Endothelial cell of umbilical vein (primary cell): ENCODE measurements around the gene AP2A2. TPM values are rescaled to one million over a fixed set of nuclear protein-coding genes. Genes with fewer than 3 reads are reported as not detected.

Experiments
- BruUV-seq: library from RNA; stranded (reverse); fragments of 400-500 nt; replicated peaks from 2 replicates; lab custom pipeline; 2021; lab: Mats Ljungman, UMichigan
- CTCF ChIA-PET: fragments of 300-600, 350-600 bp; sonication (Branson Sonifier 250); formaldehyde crosslinking; loops from one replicate; lab custom pipeline; 2021; ENCODE audit warnings: antibody characterized with exemption, inconsistent platforms; lab: Charles Lee
- POLR2A ChIA-PET: fragments of 300-600, 350-600 bp; sonication (Branson Sonifier 250); formaldehyde crosslinking; loops from one replicate; lab custom pipeline; 2021; ENCODE audit warnings: antibody characterized with exemption, inconsistent platforms; lab: Charles Lee
- DNase-seq: peaks from one replicate; pipeline ENCODE4 v3.0.0-alpha.2; 2011; ENCODE audit warnings: low read depth, low spot score
- FAIRE-seq: peaks from 2 replicates; lab custom pipeline; 2011; peaks lifted over from hg19 to GRCh38; lab: Jason Lieb, UNC
- H2AFZ ChIP-seq: 2 replicates; pipeline ENCODE4 v1.6.0; 2012; ENCODE audit warnings: low read depth, low read length, control low read depth, inconsistent platforms
- H3K27ac ChIP-seq: 2 replicates; pipeline ENCODE4 v1.5.1; 2011; ENCODE audit warnings: low read depth, mild to moderate bottlenecking, control low read depth, low read length, moderate library complexity; ENCODE audit not compliant: insufficient read depth
- H3K27me3 ChIP-seq, 2 experiments: 2 replicates each; pipeline versions ENCODE4 v1.6.0 to v1.6.1; 2011; ENCODE audit warnings: low read length in 2 of 2, mixed read lengths in 1 of 2; ENCODE audit not compliant: control insufficient read depth in 2 of 2, insufficient read depth in 2 of 2
- H3K36me3 ChIP-seq, 2 experiments: 2 replicates in 1 of 2; 3 replicates in 1 of 2; pipeline ENCODE4 v1.5.1; 2011; ENCODE audit warnings: low read length in 2 of 2, mild to moderate bottlenecking in 1 of 2, moderate library complexity in 1 of 2; ENCODE audit not compliant: control insufficient read depth in 2 of 2, insufficient read depth in 2 of 2; ENCODE audit errors: extremely low read depth in 1 of 2
- H3K4me1 ChIP-seq: 3 replicates; pipeline ENCODE4 v1.5.1; 2011; ENCODE audit warnings: mild to moderate bottlenecking, low read length; ENCODE audit not compliant: control insufficient read depth, insufficient read depth; ENCODE audit errors: extremely low read depth
- H3K4me2 ChIP-seq: 2 replicates; pipeline ENCODE4 v1.6.1; 2011; ENCODE audit warnings: low read length, control low read depth, mixed read lengths; ENCODE audit not compliant: insufficient read depth
- H3K4me3 ChIP-seq, 3 experiments: fragments of 200-600 bp in 1 of 3; sonication (generic), shearing (Covaris generic) in 1 of 3; replicated peaks in 1 of 3; 2 replicates each; pipeline ENCODE4 v1.5.1; 2011 to 2016; ENCODE audit warnings: control low read depth in 3 of 3, low read length in 3 of 3, mild to moderate bottlenecking in 2 of 3, inconsistent platforms in 1 of 3, low read depth in 1 of 3, moderate library complexity in 1 of 3; ENCODE audit not compliant: insufficient read depth in 1 of 3
- H3K79me2 ChIP-seq: 2 replicates; pipeline ENCODE4 v1.6.0; 2012; ENCODE audit warnings: low read length, inconsistent platforms; ENCODE audit not compliant: control insufficient read depth, insufficient read depth
- H3K9ac ChIP-seq: replicated peaks from 2 replicates; pipeline ENCODE3; 2011; ENCODE audit warnings: low read length, control low read depth; ENCODE audit not compliant: insufficient read depth; ENCODE audit errors: extremely low read depth
- H3K9me1 ChIP-seq: replicated peaks from 3 replicates; pipeline ENCODE4 v1.6.0; 2011; ENCODE audit warnings: mild to moderate bottlenecking, low read length; ENCODE audit not compliant: control insufficient read depth, insufficient read depth; ENCODE audit errors: extremely low read depth
- H3K9me3 ChIP-seq: replicated peaks from 2 replicates; pipeline ENCODE4 v1.5.1; 2012; ENCODE audit warnings: low read length, inconsistent platforms; ENCODE audit not compliant: control insufficient read depth, insufficient read depth
- H4K20me1 ChIP-seq: replicated peaks from 2 replicates; pipeline ENCODE3; 2011; ENCODE audit warnings: mild to moderate bottlenecking, low read length; ENCODE audit not compliant: control insufficient read depth, insufficient read depth; ENCODE audit errors: extremely low read depth
- EZH2 ChIP-seq: IDR thresholded peaks from 2 replicates; pipeline ENCODE4 v1.6.1; 2012; ENCODE audit warnings: borderline replicate concordance, low read depth, mild to moderate bottlenecking, moderate library complexity, low read length, inconsistent platforms; ENCODE audit not compliant: severe bottlenecking
- FOS ChIP-seq: IDR thresholded peaks from 2 replicates; pipeline ENCODE4 v1.6.1; 2011; ENCODE audit warnings: mild to moderate bottlenecking, low read length, moderate library complexity, borderline replicate concordance; ENCODE audit not compliant: insufficient read depth
- GATA2 ChIP-seq: IDR thresholded peaks from 2 replicates; pipeline ENCODE4 v1.7.0; 2011; ENCODE audit warnings: low read depth, mild to moderate bottlenecking, moderate library complexity, mixed read lengths, low read length; ENCODE audit not compliant: insufficient read length, insufficient read depth
- JUN ChIP-seq: IDR thresholded peaks from 2 replicates; pipeline ENCODE4 v1.6.1; 2011; ENCODE audit warnings: borderline replicate concordance, low read depth; ENCODE audit not compliant: insufficient read length, insufficient read depth
- MAX ChIP-seq: IDR thresholded peaks from 2 replicates; pipeline ENCODE4 v1.6.1; 2011; ENCODE audit not compliant: insufficient read depth, insufficient read length
- MYC ChIP-seq: IDR thresholded peaks from one replicate; pipeline ENCODE4 v1.6.1; 2011; ENCODE audit warnings: mild to moderate bottlenecking, low read depth, low read length
- POLR2A ChIP-seq: IDR thresholded peaks from 2 replicates; pipeline ENCODE4 v1.6.1; 2012; ENCODE audit warnings: low read depth, mild to moderate bottlenecking, control low read depth, low read length
- POLR2AphosphoS5 ChIP-seq: IDR thresholded peaks from 2 replicates; pipeline ENCODE4 v1.6.1; 2012; ENCODE audit warnings: low read depth, mild to moderate bottlenecking, control low read depth, low read length, moderate library complexity; ENCODE audit not compliant: insufficient read depth
- dilution Hi-C: fragments of 300-500 bp; cut with MboI; formaldehyde crosslinking; loops from one replicate; pipeline ENCODE4 v1.15.0; 2019; ENCODE audit warnings: low sequenced_read_pairs; ENCODE audit not compliant: extremely low pct_ligation_motif_present
- intact Hi-C: fragments of 100-400 bp; cut with micrococcal nuclease; formaldehyde crosslinking; loops from one replicate; pipeline ENCODE4 v1.10.0; 2022
- polyA plus RNA-seq, 4 experiments: library from polyadenylated mRNA; depleted of rRNA in 3 of 4; stranded (reverse) in 3 of 4; unstranded in 1 of 4; fragments of >200 nt; gene quantifications; 2 replicates each; pipeline versions ENCODE4 v1.2.1 to v1.2.3, GENCODE V29; 2011 to 2012; ENCODE audit warnings: missing spikeins in 1 of 4
- total RNA-seq: library from RNA; stranded (reverse); gene quantifications from 2 replicates; pipeline ENCODE4 v1.2.3, GENCODE V29; 2021
- TF ChIP-seq, protein P1 (sequence below), 2 donors: IDR thresholded peaks; 1 replicate in 1 of 2; 2 replicates in 1 of 2; pipeline ENCODE4 v1.5.1; 2011; ENCODE audit warnings: low read length in 2 of 2, mild to moderate bottlenecking in 2 of 2, moderate library complexity in 2 of 2, control low read depth in 1 of 2, inconsistent platforms in 1 of 2, low read depth in 1 of 2; ENCODE audit not compliant: insufficient read depth in 1 of 2; ENCODE audit errors: extremely low read depth in 1 of 2

AP2A2 gene
- total and polyA plus RNA-seq, 2 donors (not counting 3 experiments of a cell fraction or from before 2014, with no cell fraction given), result 89.5 to 92.6 TPM

DNA sequence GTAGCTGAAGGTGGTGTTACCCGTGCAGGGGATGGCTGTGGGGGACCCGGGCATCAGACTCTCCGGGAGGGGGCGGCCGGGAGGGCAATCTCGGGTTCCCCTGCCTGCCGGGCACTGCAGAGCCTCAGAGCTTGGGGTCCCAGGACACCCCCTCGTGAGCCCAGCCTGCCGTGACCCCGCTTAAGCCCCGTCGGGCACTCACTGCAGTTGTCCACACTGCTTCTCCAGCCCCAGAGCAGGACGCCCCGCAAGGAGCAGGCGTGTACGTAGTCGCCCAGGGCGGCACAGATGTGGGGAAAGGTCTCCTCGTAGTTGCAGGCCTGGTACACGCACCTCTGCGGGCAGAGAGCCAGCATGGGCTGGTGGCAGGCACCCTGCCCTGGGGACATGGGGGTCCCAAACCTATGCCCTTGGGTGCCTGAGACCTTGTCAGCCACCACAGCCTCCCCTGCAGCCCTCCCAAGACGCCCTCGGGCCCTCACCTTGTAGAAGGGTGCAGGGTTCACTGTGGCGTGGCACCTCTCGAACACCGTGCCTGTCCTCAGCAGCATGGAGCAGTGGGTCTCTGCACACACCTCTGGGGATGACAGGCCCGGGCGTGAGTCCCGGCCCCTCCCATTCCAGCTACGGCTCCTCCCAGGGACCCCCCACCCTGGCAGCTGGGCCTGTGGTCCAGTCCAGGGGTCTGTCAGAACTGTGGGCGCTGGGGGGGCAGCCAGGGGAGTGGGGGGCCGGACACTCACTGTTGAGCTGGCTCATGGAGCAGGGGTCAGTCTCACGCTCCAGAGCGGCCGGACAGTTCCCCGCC is 102.0 kb downstream of the AP2A2 start:
- H3K27me3 ChIP-seq, result no peaks in the 10 kb centered on the region
- no peaks in the 10 kb centered on the region for H3K79me2 ChIP-seq
- intact Hi-C loops, result no loop called here
- H3K9ac ChIP-seq, result no peak overlapping the region
- DNase-seq, result no peak
- no peaks in the 10 kb centered on the region for H3K9me3 ChIP-seq
- ChIA-PET POLR2A (interaction anchor here (0.6 kb wide), 1 partner anchor 205 kb away, joined by 3 read pairs; no protein-coding TSS in a partner anchor), CTCF (no interaction called here)
- H3K27ac ChIP-seq, result no peak overlapping the region
- H2AFZ ChIP-seq, result no peak overlapping the region
- no peaks in the 10 kb centered on the region for H3K36me3 ChIP-seq
- TF ChIP-seq MYC (no peak), GATA2 (no peak), JUN (no peak), FOS (no peak), MAX (no peak), POLR2AphosphoS5 (no peak), POLR2A (no peak), EZH2 (no peak)
- TF ChIP-seq, protein P1, sequence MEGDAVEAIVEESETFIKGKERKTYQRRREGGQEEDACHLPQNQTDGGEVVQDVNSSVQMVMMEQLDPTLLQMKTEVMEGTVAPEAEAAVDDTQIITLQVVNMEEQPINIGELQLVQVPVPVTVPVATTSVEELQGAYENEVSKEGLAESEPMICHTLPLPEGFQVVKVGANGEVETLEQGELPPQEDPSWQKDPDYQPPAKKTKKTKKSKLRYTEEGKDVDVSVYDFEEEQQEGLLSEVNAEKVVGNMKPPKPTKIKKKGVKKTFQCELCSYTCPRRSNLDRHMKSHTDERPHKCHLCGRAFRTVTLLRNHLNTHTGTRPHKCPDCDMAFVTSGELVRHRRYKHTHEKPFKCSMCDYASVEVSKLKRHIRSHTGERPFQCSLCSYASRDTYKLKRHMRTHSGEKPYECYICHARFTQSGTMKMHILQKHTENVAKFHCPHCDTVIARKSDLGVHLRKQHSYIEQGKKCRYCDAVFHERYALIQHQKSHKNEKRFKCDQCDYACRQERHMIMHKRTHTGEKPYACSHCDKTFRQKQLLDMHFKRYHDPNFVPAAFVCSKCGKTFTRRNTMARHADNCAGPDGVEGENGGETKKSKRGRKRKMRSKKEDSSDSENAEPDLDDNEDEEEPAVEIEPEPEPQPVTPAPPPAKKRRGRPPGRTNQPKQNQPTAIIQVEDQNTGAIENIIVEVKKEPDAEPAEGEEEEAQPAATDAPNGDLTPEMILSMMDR (IDR thresholded peaks at IDR 0.05; ENCODE audit: extremely low read depth in 1 of 2, insufficient read depth in 1 of 2, low read depth in 1 of 2, low read length in 2 of 2), result no peak
- no peak overlapping the region for H3K4me2 ChIP-seq
- no peak overlapping the region for H3K4me3 ChIP-seq
- no peaks in the 10 kb centered on the region for H4K20me1 ChIP-seq
- BruUV-seq, result no TSS peak
- no peaks in the 10 kb centered on the region for H3K4me1 ChIP-seq
- dilution Hi-C loops, result no loop called here
- no peak for FAIRE-seq
- H3K9me1 ChIP-seq, result no peaks in the 10 kb centered on the region
